ENCODE data around the gene DNAJC18.
"Not testable (repeated sequence)": the region's sequence is repeated elsewhere in the genome, so short reads cannot be mapped to it uniquely, and the experiment has no call there.

Gene DNAJC18

GRCh38 chr5:139388198-139388821 lies 51.0 kb downstream of the DNAJC18 start:
- DNase-seq (ENCODE audit: low spot score) = no peak

GRCh38 chr5:139387611-139388197 lies 51.6 kb downstream of the DNAJC18 start:
- DNase-seq (ENCODE audit: low spot score) = no peak

- not testable (repeated sequence) for DNase-seq (ENCODE audit: low spot score)
Measured at GRCh38 chr5:139386956-139387355, 52.4 kb downstream of the DNAJC18 start.

GRCh38 chr5:139386050-139386438 lies 53.3 kb downstream of the DNAJC18 start:
- DNase-seq (ENCODE audit: low spot score) = no peak

- peak; percentile 22 for DNase-seq (ENCODE audit: low spot score)
Measured at GRCh38 chr5:139385061-139386049, 54.0 kb downstream of the DNAJC18 start.

- DNase-seq (ENCODE audit: low spot score) = no peak
Measured at GRCh38 chr5:139384591-139385051, 54.7 kb downstream of the DNAJC18 start.

GRCh38 chr5:139383993-139384590 lies 55.2 kb downstream of the DNAJC18 start:
- no peak for DNase-seq (ENCODE audit: low spot score)

- no peak for DNase-seq (ENCODE audit: low spot score)
Measured at GRCh38 chr5:139383275-139383992, 55.9 kb downstream of the DNAJC18 start, which contains the start of gene SLC23A1. Gene SLC23A1 (minus strand): TSS chr5:139383297. CDS start chr5:139383253, 44 bp downstream.

GRCh38 chr5:139382807-139383206 lies 56.5 kb downstream of the DNAJC18 start:
- DNase-seq (ENCODE audit: low spot score) = no peak

GRCh38 chr5:139381837-139382761 lies 57.2 kb downstream of the DNAJC18 start:
- DNase-seq (ENCODE audit: low spot score) = no peak

GRCh38 chr5:139379626-139380449 lies 59.5 kb downstream of the DNAJC18 start:
- no peak for DNase-seq (ENCODE audit: low spot score)

- DNase-seq (ENCODE audit: low spot score) = no peak
Measured at GRCh38 chr5:139378941-139379361, 60.4 kb downstream of the DNAJC18 start.

- no peak for DNase-seq (ENCODE audit: low spot score)
Measured at GRCh38 chr5:139378101-139378825, 61.1 kb downstream of the DNAJC18 start.

GRCh38 chr5:139377226-139377625 lies 62.1 kb downstream of the DNAJC18 start:
- no peak for DNase-seq (ENCODE audit: low spot score)

GRCh38 chr5:139376364-139376763 lies 63.0 kb downstream of the DNAJC18 start:
- DNase-seq (ENCODE audit: low spot score) = no peak

GRCh38 chr5:139374909-139375308 lies 64.4 kb downstream of the DNAJC18 start:
- no peak for DNase-seq (ENCODE audit: low spot score)

- DNase-seq (ENCODE audit: low spot score) = no peak
Measured at GRCh38 chr5:139371482-139372435, 67.6 kb downstream of the DNAJC18 start.

GRCh38 chr5:139369181-139369580 lies 70.1 kb downstream of the DNAJC18 start:
- DNase-seq (ENCODE audit: low spot score) = no peak

Measured in CD4-positive, alpha-beta T cell treated with Interleukin-6 at 100 ng/mL for 8 hours (primary cell).